Panc1 (cell line): ENCODE data around the gene ARFGEF3. TPM values are rescaled to one million over a fixed set of nuclear protein-coding genes. Genes with fewer than 3 reads are reported as not detected.

Experiments used
- ATAC-seq: fragments of 200-7000 bp; cut with Tn5 transposase; 2 replicates; pipeline ENCODE4 v1.9.1; 2020; ENCODE audit warnings: mild to moderate bottlenecking, moderate library complexity
- BruUV-seq: library from RNA; stranded (reverse); fragments of 400-500 nt; replicated peaks from 2 replicates; lab custom pipeline; 2021; lab: Mats Ljungman, UMichigan
- CTCF ChIA-PET: fragments of 300-600 bp; sonication (Branson Sonifier 250); formaldehyde crosslinking; loops from one replicate; lab custom pipeline; 2022; ENCODE audit warnings: antibody characterized with exemption; lab: Charles Lee
- POLR2A ChIA-PET: fragments of 300-600 bp; sonication (Branson Sonifier 250); formaldehyde crosslinking; loops from one replicate; lab custom pipeline; 2022; ENCODE audit warnings: antibody characterized with exemption; lab: Charles Lee
- DNase-seq: peaks from one replicate; pipeline ENCODE4 v3.0.0-alpha.2; 2010; ENCODE audit warnings: low read depth, low spot score
- H3K27ac ChIP-seq: 2 replicates; pipeline ENCODE4 v1.5.1; 2011; ENCODE audit warnings: mild to moderate bottlenecking, low read length, inconsistent platforms
- H3K27me3 ChIP-seq: fragments of 200-500 bp; sonication (Bioruptor generic); 2 replicates; pipeline ENCODE4 v1.6.0; 2014; ENCODE audit warnings: low read length, inconsistent platforms; ENCODE audit not compliant: control insufficient read depth, insufficient read depth
- H3K36me3 ChIP-seq: fragments of 200-500 bp; sonication (Bioruptor generic); 2 replicates; pipeline ENCODE4 v1.5.1; 2014; ENCODE audit warnings: inconsistent platforms, mild to moderate bottlenecking, low read length, moderate library complexity; ENCODE audit not compliant: control insufficient read depth, insufficient read depth
- H3K4me1 ChIP-seq: 2 replicates; pipeline ENCODE4 v1.5.1; 2011; ENCODE audit warnings: inconsistent platforms, mild to moderate bottlenecking, low read length, moderate library complexity; ENCODE audit not compliant: control insufficient read depth, insufficient read depth
- H3K4me3 ChIP-seq, 2 experiments: 2 replicates each; pipeline ENCODE4 v1.5.1; 2011 to 2012; ENCODE audit warnings: low read depth in 2 of 2, low read length in 2 of 2, mild to moderate bottlenecking in 2 of 2, inconsistent platforms in 1 of 2, moderate library complexity in 1 of 2
- H3K9me3 ChIP-seq: fragments of 200-500 bp; sonication (Bioruptor generic); 2 replicates; pipeline ENCODE4 v1.5.1; 2014; ENCODE audit warnings: low read depth, mild to moderate bottlenecking, inconsistent platforms, low read length, moderate library complexity; ENCODE audit not compliant: control insufficient read depth, insufficient read depth
- POLR2AphosphoS5 ChIP-seq: IDR thresholded peaks from 2 replicates; pipeline ENCODE4 v1.6.1; 2012; ENCODE audit warnings: mild to moderate bottlenecking, low read depth, low read length, moderate library complexity
- SIN3A ChIP-seq: IDR thresholded peaks from 2 replicates; pipeline ENCODE4 v1.6.1; 2012; ENCODE audit warnings: low read depth, mild to moderate bottlenecking, low read length, moderate library complexity, borderline replicate concordance; ENCODE audit not compliant: insufficient read depth
- TCF7L2 ChIP-seq: IDR thresholded peaks from 2 replicates; pipeline ENCODE4 v1.6.1; 2011; ENCODE audit warnings: mild to moderate bottlenecking, low read depth, low read length, inconsistent platforms
- in situ Hi-C: cut with HindIII; loops from 2 replicates; pipeline ENCODE4 v1.10.0; 2016; ENCODE audit warnings: low sequenced_read_pairs, low pct_unique_long_range_greater_than_20kb
- intact Hi-C: fragments of 100-400 bp; cut with micrococcal nuclease; formaldehyde crosslinking; loops from one replicate; pipeline ENCODE4 v1.10.0; 2022; ENCODE audit not compliant: unreplicated experiment
- total RNA-seq: library from RNA; stranded (reverse); gene quantifications from one replicate; pipeline ENCODE4 v1.2.1, GENCODE V29; 2021; ENCODE audit not compliant: unreplicated experiment
- TF ChIP-seq, protein P1 (sequence below): fragments of 450-650 bp; IDR thresholded peaks from 2 replicates; pipeline ENCODE4 v1.5.1; 2017; ENCODE audit warnings: mild to moderate bottlenecking
- TF ChIP-seq, protein P2 (sequence below), 2 experiments: IDR thresholded peaks; 2 replicates each; pipeline ENCODE4 v1.6.1; 2011 to 2012; ENCODE audit warnings: low read depth in 2 of 2, control low read depth in 1 of 2, low read length in 1 of 2, mild to moderate bottlenecking in 1 of 2, moderate library complexity in 1 of 2; ENCODE audit not compliant: insufficient read depth in 1 of 2

ARFGEF3 gene
- total RNA-seq, 1 experiment from 2014 or later: 1.5 TPM

DNA sequence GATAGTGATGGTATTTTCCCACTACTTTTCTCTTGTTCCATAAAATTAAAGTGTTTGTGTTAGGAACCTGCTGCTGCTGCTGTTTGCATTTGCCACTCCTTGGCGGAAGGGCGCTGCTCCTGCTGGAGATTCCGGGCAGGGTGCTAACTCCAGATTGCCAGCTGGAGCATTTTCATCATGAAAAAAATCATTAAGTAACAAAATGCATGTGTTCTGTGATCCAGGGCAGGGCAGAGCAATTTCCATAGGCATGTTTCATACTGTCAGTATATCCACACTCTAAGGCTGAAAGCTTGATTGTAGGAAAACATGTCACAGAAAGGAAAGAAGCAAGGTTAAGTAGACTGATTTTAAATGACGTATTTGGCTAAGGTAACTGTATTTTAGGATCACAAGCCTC lies 32.5 kb downstream of the ARFGEF3 start:
- Histone ChIP-seq H3K4me3 (no peak overlapping the region), H3K36me3 (no peaks in the 10 kb centered on the region), H3K27me3 (peaks cover 4% of the 10 kb centered on the region; the same call in 1 of the 2 replicates), H3K27ac (no peak overlapping the region), H3K9me3 (no peaks in the 10 kb centered on the region), H3K4me1 (no peaks in the 10 kb centered on the region)
- in situ Hi-C loops (no loop called here), intact Hi-C loops (no loop called here)
- no TSS peak for BruUV-seq
- ATAC-seq (no peak), DNase-seq (no peak)
- POLR2A ChIA-PET: interaction anchor here (0.6 kb wide), 2 partner anchors 1008 to 1405 kb away, joined by 3 to 4 read pairs; no protein-coding TSS in a partner anchor
- TF ChIP-seq SIN3A (no peak), POLR2AphosphoS5 (no peak), TCF7L2 (no peak)
- TF ChIP-seq, protein P1, sequence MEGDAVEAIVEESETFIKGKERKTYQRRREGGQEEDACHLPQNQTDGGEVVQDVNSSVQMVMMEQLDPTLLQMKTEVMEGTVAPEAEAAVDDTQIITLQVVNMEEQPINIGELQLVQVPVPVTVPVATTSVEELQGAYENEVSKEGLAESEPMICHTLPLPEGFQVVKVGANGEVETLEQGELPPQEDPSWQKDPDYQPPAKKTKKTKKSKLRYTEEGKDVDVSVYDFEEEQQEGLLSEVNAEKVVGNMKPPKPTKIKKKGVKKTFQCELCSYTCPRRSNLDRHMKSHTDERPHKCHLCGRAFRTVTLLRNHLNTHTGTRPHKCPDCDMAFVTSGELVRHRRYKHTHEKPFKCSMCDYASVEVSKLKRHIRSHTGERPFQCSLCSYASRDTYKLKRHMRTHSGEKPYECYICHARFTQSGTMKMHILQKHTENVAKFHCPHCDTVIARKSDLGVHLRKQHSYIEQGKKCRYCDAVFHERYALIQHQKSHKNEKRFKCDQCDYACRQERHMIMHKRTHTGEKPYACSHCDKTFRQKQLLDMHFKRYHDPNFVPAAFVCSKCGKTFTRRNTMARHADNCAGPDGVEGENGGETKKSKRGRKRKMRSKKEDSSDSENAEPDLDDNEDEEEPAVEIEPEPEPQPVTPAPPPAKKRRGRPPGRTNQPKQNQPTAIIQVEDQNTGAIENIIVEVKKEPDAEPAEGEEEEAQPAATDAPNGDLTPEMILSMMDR: no peak
- TF ChIP-seq, protein P2, sequence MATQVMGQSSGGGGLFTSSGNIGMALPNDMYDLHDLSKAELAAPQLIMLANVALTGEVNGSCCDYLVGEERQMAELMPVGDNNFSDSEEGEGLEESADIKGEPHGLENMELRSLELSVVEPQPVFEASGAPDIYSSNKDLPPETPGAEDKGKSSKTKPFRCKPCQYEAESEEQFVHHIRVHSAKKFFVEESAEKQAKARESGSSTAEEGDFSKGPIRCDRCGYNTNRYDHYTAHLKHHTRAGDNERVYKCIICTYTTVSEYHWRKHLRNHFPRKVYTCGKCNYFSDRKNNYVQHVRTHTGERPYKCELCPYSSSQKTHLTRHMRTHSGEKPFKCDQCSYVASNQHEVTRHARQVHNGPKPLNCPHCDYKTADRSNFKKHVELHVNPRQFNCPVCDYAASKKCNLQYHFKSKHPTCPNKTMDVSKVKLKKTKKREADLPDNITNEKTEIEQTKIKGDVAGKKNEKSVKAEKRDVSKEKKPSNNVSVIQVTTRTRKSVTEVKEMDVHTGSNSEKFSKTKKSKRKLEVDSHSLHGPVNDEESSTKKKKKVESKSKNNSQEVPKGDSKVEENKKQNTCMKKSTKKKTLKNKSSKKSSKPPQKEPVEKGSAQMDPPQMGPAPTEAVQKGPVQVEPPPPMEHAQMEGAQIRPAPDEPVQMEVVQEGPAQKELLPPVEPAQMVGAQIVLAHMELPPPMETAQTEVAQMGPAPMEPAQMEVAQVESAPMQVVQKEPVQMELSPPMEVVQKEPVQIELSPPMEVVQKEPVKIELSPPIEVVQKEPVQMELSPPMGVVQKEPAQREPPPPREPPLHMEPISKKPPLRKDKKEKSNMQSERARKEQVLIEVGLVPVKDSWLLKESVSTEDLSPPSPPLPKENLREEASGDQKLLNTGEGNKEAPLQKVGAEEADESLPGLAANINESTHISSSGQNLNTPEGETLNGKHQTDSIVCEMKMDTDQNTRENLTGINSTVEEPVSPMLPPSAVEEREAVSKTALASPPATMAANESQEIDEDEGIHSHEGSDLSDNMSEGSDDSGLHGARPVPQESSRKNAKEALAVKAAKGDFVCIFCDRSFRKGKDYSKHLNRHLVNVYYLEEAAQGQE (IDR thresholded peaks at IDR 0.05; ENCODE audit: insufficient read depth in 1 of 2, low read depth in 2 of 2, low read length in 1 of 2): no peak
- CTCF ChIA-PET: no interaction called here

DNA sequence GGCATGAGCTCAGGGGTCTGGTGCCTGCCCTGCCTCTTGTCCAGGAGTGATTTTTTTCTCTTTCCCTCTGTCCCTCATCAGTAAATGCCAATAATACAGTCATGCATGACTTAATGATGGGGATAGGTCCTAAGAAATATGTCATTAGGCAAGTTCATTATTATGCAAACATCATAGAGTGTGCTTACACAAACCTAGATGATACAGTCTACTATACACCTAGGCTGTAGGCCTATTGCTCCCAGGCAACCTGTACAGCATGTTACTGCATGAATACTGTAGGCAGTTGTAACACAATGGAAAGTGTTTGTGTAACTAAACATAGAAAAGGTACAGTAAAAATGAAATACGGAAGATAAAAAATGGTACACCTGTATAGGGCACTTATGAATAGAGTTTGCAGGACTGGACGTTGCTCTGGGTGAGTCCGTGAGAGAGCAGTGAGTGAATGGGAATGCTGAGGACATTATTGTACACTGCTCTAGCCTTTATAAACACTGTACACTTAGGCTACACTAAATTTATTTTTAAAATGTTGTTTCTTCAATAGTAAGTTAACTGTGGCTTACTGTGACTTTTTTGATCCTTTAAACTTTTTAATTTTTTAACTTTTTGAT lies 34.5 kb downstream of the ARFGEF3 start:
- no peak overlapping the region for H3K27ac ChIP-seq
- in situ Hi-C loops (no loop called here), intact Hi-C loops (no loop called here)
- no peaks in the 10 kb centered on the region for H3K9me3 ChIP-seq
- CTCF ChIA-PET: no interaction called here
- H3K36me3 ChIP-seq: no peaks in the 10 kb centered on the region
- H3K4me1 ChIP-seq: no peaks in the 10 kb centered on the region
- H3K27me3 ChIP-seq: peaks cover 4% of the 10 kb centered on the region; the same call in 1 of the 2 replicates
- DNase-seq (no peak), ATAC-seq (no peak)
- no peak overlapping the region for H3K4me3 ChIP-seq
- no TSS peak for BruUV-seq
- POLR2A ChIA-PET: no interaction called here
- no peak for TF ChIP-seq SIN3A
- TF ChIP-seq, protein P2 (IDR thresholded peaks at IDR 0.05; ENCODE audit: insufficient read depth in 1 of 2, low read depth in 2 of 2, low read length in 1 of 2): no peak
- no peak for TF ChIP-seq TCF7L2
- TF ChIP-seq, protein P1: no peak
- no peak for TF ChIP-seq POLR2AphosphoS5
